Tibial artery (tissue), 4 donors: ENCODE data around the gene KRT34.

ENCODE experiments used
- DNase-seq, 2 donors: peaks; one replicate each; pipeline ENCODE4 v3.0.0-alpha.2; 2019
- H3K27ac ChIP-seq, 2 donors: fragments of 200-600 bp; sonication (generic) in 1 of 2; 1 replicate in 1 of 2; 2 replicates in 1 of 2; pipeline ENCODE4 v1.5.1; 2018 to 2019; ENCODE audit warnings: mild to moderate bottlenecking in 1 of 2
- H3K27me3 ChIP-seq, 2 donors: fragments of 200-600 bp; sonication (generic) in 1 of 2; one replicate each; pipeline versions ENCODE4 v1.5.1 to v1.6.0; 2016 to 2019
- H3K36me3 ChIP-seq, 3 donors: fragments of 200-600 bp; sonication (generic) in 2 of 3; one replicate each; pipeline ENCODE4 v1.5.1; 2016 to 2019; ENCODE audit warnings: mild to moderate bottlenecking in 2 of 3
- H3K4me1 ChIP-seq, 4 donors: fragments of 200-600 bp; sonication (generic) in 2 of 4; 1 replicate in 3 of 4; 2 replicates in 1 of 4; pipeline ENCODE4 v1.5.1; 2016 to 2019
- H3K4me3 ChIP-seq, 2 donors: fragments of 200-600 bp; sonication (generic) in 1 of 2; 1 replicate in 1 of 2; 2 replicates in 1 of 2; pipeline ENCODE4 v1.5.1; 2018 to 2019; ENCODE audit warnings: mild to moderate bottlenecking in 2 of 2
- H3K9me3 ChIP-seq, 3 donors: fragments of 200-600 bp; sonication (generic) in 1 of 3; one replicate each; pipeline ENCODE4 v1.5.1; 2016 to 2019
- CTCF ChIP-seq, 2 experiments: fragments of 200-600 bp in 1 of 2; fragments of 450-650 bp in 1 of 2; IDR thresholded peaks; one replicate each; pipeline ENCODE4 v1.5.1; 2017 to 2019; ENCODE audit warnings: antibody characterized with exemption in 2 of 2, mild to moderate bottlenecking in 1 of 2, moderate library complexity in 1 of 2
- intact Hi-C: fragments of 100-400 bp; cut with DNase I; formaldehyde crosslinking; loops from one replicate; pipeline ENCODE4 v1.15.0; 2023; ENCODE audit warnings: low total_unique reads

The KRT34 gene

GRCh38 chr17:41413353-41413957 lies 31.3 kb upstream of the KRT34 start:
- Histone ChIP-seq H3K9me3 (no peaks in the 10 kb centered on the region), H3K4me1 (peaks cover 0 to 24% (median 10%) of the 10 kb centered on the region in 4 donors), H3K27me3 (no peaks in the 10 kb centered on the region), H3K36me3 (no peaks in the 10 kb centered on the region), H3K4me3 (no peak overlapping the region), H3K27ac (no peak overlapping the region)
- TF ChIP-seq CTCF (IDR thresholded peaks at IDR 0.05): no peak
- DNase-seq: no peak
- intact Hi-C loops: no loop called here

DNA sequence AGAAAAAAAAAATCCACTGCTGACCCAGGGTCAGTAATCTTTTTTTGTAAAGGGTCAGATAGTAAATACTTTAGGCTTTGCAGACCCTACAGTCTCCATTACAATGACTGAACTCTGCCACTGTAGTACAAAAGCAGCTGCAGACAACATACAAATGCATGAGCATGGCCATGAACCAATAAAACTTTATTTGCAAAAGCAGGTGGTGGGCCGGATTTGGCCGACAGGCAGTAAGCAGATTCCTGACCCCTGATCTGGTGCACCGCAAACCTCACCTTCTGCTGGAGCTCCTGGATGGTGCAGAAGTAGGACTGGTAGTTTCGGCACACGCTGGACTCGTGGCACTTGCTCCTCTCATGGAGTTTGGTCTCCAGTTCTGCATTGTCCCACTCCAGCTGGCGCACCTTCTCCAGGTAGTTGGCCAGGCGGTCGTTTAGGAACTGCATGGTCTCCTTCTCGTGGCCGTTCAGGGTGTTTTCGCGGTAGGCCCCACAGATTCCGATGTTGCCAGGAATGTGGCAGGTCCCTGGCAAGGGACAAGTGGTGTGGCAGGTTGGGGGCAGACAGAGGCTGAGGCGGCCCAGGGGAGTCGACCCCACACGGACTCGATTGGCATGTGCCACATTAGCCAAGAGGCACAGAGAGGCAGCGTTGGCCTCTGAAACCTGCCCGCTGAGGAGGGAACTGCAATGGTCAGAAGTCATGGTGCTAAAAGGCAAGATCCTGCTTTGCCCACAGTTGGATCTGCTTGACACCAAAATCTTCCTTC lies 29.1 kb upstream of the KRT34 start:
- peaks cover 0 to 9% (median 4%) of the 10 kb centered on the region in 4 donors for H3K4me1 ChIP-seq
- no peaks in the 10 kb centered on the region for H3K9me3 ChIP-seq
- H3K4me3 ChIP-seq: no peak overlapping the region
- intact Hi-C loops: no loop called here
- TF ChIP-seq CTCF (IDR thresholded peaks at IDR 0.05): no peak
- no peak overlapping the region for H3K27ac ChIP-seq
- H3K27me3 ChIP-seq: no peaks in the 10 kb centered on the region
- DNase-seq: no peak
- H3K36me3 ChIP-seq: no peaks in the 10 kb centered on the region

DNA sequence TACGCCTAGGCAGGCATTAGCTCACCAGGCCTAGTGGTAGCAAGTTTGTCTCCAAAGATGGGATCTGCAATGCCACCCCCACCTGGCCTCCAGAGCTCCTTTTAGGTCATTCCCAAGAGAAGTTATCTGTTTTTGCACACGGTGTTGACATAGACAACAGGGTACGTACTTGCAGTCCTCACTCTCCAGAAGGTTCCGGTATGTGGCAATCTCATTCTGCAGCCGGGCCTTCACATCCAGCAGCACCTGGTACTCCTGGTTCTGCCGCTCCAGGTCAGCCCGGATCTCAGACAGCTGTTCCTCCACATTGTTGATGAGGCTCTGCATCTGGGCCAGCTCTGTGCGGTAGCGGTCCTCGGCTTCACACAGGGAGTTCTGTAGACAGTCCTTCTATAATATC lies 25.1 kb upstream of the KRT34 start:
- intact Hi-C loops: no loop called here

DNA sequence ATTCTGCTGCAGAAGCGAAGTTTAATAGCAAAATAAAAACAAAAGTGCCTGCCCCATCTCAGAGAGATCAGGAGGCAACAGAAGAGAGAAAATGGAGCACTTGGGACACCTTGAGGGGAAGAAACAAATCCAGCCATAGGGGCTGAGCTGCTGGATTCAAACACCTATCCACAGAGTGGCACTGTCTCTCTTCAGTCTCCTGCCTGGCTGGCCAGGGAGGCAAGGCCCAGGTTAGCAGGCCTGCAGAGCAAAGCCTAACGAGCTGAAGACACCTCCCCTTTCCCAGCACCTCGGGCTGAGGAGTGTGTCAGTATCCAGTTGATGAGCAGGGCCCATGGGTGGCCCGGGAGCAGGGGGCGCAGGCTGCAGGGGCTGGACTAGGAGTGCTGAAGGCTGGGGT lies 24.1 kb upstream of the KRT34 start:
- intact Hi-C loops: no loop called here
- Histone ChIP-seq H3K4me3 (no peak overlapping the region), H3K36me3 (no peaks in the 10 kb centered on the region), H3K27ac (no peak overlapping the region), H3K9me3 (no peaks in the 10 kb centered on the region), H3K4me1 (no peaks in the 10 kb centered on the region), H3K27me3 (no peaks in the 10 kb centered on the region)
- no peak for TF ChIP-seq CTCF (IDR thresholded peaks at IDR 0.05)
- no peak for DNase-seq

More for the DNA sequence above, 25.1 kb upstream of the KRT34 start:
- Histone ChIP-seq H3K4me3 (no peak overlapping the region), H3K4me1 (no peaks in the 10 kb centered on the region), H3K27me3 (no peaks in the 10 kb centered on the region), H3K9me3 (no peaks in the 10 kb centered on the region), H3K36me3 (no peaks in the 10 kb centered on the region), H3K27ac (no peak overlapping the region)
- no peak for DNase-seq
- no peak for TF ChIP-seq CTCF (IDR thresholded peaks at IDR 0.05)

GRCh38 chr17:41404024-41404671 lies 22.0 kb upstream of the KRT34 start:
- H3K27ac ChIP-seq: no peak overlapping the region
- DNase-seq: no peak
- intact Hi-C loops: no loop called here

More at GRCh38 chr17:41404024-41404671, 22.0 kb upstream of the KRT34 start:
- Histone ChIP-seq H3K4me1 (no peaks in the 10 kb centered on the region), H3K4me3 (no peak overlapping the region), H3K27me3 (no peaks in the 10 kb centered on the region), H3K9me3 (no peaks in the 10 kb centered on the region), H3K36me3 (no peaks in the 10 kb centered on the region)
- TF ChIP-seq CTCF (IDR thresholded peaks at IDR 0.05): no peak
